HEK293 (cell line): ENCODE measurements around the gene SNAPIN.

Experiments used
- HOXD13 ChIP-seq: sonication (generic); formaldehyde crosslinking; IDR thresholded peaks from 2 replicates; pipeline ENCODE4 v1.8.0; 2022; ENCODE audit warnings: missing genetic modification reagents, borderline replicate concordance
- KLF1 ChIP-seq: fragments of 450-650 bp; formaldehyde crosslinking; IDR thresholded peaks from 2 replicates; pipeline ENCODE4 v1.5.1; 2016; ENCODE audit warnings: missing biosample characterization, missing genetic modification characterization
- KLF8 ChIP-seq: fragments of 450-650 bp; formaldehyde crosslinking; IDR thresholded peaks from 2 replicates; pipeline ENCODE4 v1.5.1; 2016; ENCODE audit warnings: missing biosample characterization, missing genetic modification characterization
- MEIS1 ChIP-seq: sonication (generic); formaldehyde crosslinking; IDR thresholded peaks from 2 replicates; pipeline ENCODE4 v1.8.1; 2022; ENCODE audit warnings: missing genetic modification reagents, mild to moderate bottlenecking, borderline replicate concordance
- SALL2 ChIP-seq: fragments of 450-650 bp; formaldehyde crosslinking; IDR thresholded peaks from 2 replicates; pipeline ENCODE4 v1.5.0; 2017; ENCODE audit warnings: missing biosample characterization, mild to moderate bottlenecking, missing genetic modification characterization, borderline replicate concordance
- SP3 ChIP-seq: fragments of 450-650 bp; formaldehyde crosslinking; IDR thresholded peaks from 2 replicates; pipeline ENCODE4 v1.5.1; 2016; ENCODE audit warnings: missing biosample characterization, missing genetic modification characterization
- YY1 ChIP-seq: fragments of 450-650 bp; formaldehyde crosslinking; IDR thresholded peaks from 2 replicates; pipeline ENCODE4 v1.5.1; 2018; ENCODE audit warnings: missing biosample characterization, missing genetic modification characterization
- YY2 ChIP-seq: fragments of 450-650 bp; formaldehyde crosslinking; IDR thresholded peaks from 2 replicates; pipeline ENCODE4 v1.5.1; 2016; ENCODE audit warnings: missing biosample characterization, missing genetic modification characterization
- ZBTB1 ChIP-seq: fragments of 450-650 bp; formaldehyde crosslinking; IDR thresholded peaks from 2 replicates; pipeline ENCODE4 v1.5.1; 2016; ENCODE audit warnings: missing biosample characterization, missing genetic modification characterization
- ZBTB17 ChIP-seq: fragments of 450-650 bp; formaldehyde crosslinking; IDR thresholded peaks from 2 replicates; pipeline ENCODE4 v1.5.1; 2016; ENCODE audit warnings: missing biosample characterization, missing genetic modification characterization
- ZBTB20 ChIP-seq: fragments of 450-650 bp; formaldehyde crosslinking; IDR thresholded peaks from 2 replicates; pipeline ENCODE4 v1.5.1; 2016; ENCODE audit warnings: missing biosample characterization, missing genetic modification characterization
- ZBTB7A ChIP-seq: fragments of 450-650 bp; formaldehyde crosslinking; IDR thresholded peaks from 2 replicates; pipeline ENCODE4 v1.5.1; 2016; ENCODE audit warnings: low read depth, missing biosample characterization, missing genetic modification characterization
- ZFP41 ChIP-seq: fragments of 450-650 bp; formaldehyde crosslinking; IDR thresholded peaks from 2 replicates; pipeline ENCODE4 v1.5.1; 2016; ENCODE audit warnings: missing biosample characterization, missing genetic modification characterization, borderline replicate concordance
- ZNF121 ChIP-seq: fragments of 450-650 bp; formaldehyde crosslinking; IDR thresholded peaks from 2 replicates; pipeline ENCODE4 v1.5.1; 2016; ENCODE audit warnings: missing biosample characterization, missing genetic modification characterization
- ZNF155 ChIP-seq: fragments of 450-650 bp; formaldehyde crosslinking; IDR thresholded peaks from 2 replicates; pipeline ENCODE4 v1.5.1; 2016; ENCODE audit warnings: missing biosample characterization, missing genetic modification characterization
- ZNF174 ChIP-seq: fragments of 450-650 bp; formaldehyde crosslinking; IDR thresholded peaks from 2 replicates; pipeline ENCODE4 v1.5.0; 2017; ENCODE audit warnings: missing biosample characterization, mild to moderate bottlenecking, missing genetic modification characterization
- ZNF19 ChIP-seq: fragments of 450-650 bp; formaldehyde crosslinking; IDR thresholded peaks from 2 replicates; pipeline ENCODE4; 2016; ENCODE audit warnings: missing biosample characterization, missing genetic modification characterization, low read depth
- ZNF223 ChIP-seq: fragments of 450-650 bp; formaldehyde crosslinking; IDR thresholded peaks from 2 replicates; pipeline ENCODE4 v1.5.1; 2016; ENCODE audit warnings: missing biosample characterization, missing genetic modification characterization
- ZNF23 ChIP-seq: fragments of 450-650 bp; formaldehyde crosslinking; IDR thresholded peaks from 2 replicates; pipeline ENCODE4 v1.5.1; 2016; ENCODE audit warnings: missing biosample characterization, missing genetic modification characterization, borderline replicate concordance
- ZNF302 ChIP-seq: fragments of 450-650 bp; formaldehyde crosslinking; IDR thresholded peaks from 2 replicates; pipeline ENCODE4 v1.5.1; 2016; ENCODE audit warnings: missing biosample characterization, missing genetic modification characterization, low read depth
- ZNF501 ChIP-seq: fragments of 450-650 bp; formaldehyde crosslinking; IDR thresholded peaks from 2 replicates; pipeline ENCODE4 v1.5.1; 2016; ENCODE audit warnings: missing biosample characterization, missing genetic modification characterization
- ZNF623 ChIP-seq: fragments of 450-650 bp; formaldehyde crosslinking; IDR thresholded peaks from 2 replicates; pipeline ENCODE4 v1.5.1; 2016; ENCODE audit warnings: missing biosample characterization, missing genetic modification characterization
- ZNF658 ChIP-seq: fragments of 450-650 bp; formaldehyde crosslinking; IDR thresholded peaks from 2 replicates; pipeline ENCODE4; 2016; ENCODE audit warnings: missing biosample characterization, missing genetic modification characterization
- ZNF660 ChIP-seq: fragments of 450-650 bp; IDR thresholded peaks from 2 replicates; pipeline ENCODE4 v1.5.1; 2018; ENCODE audit warnings: missing biosample characterization, mild to moderate bottlenecking, missing genetic modification characterization
- ZNF785 ChIP-seq: fragments of 450-650 bp; formaldehyde crosslinking; IDR thresholded peaks from 2 replicates; pipeline ENCODE4 v1.5.1; 2016; ENCODE audit warnings: missing biosample characterization, missing genetic modification characterization
- TF ChIP-seq, protein P1 (sequence below): fragments of 450-650 bp; formaldehyde crosslinking; IDR thresholded peaks from 2 replicates; pipeline ENCODE4 v1.5.1; 2016; ENCODE audit warnings: missing biosample characterization, missing genetic modification characterization
- TF ChIP-seq, protein P2 (sequence below): fragments of 450-650 bp; formaldehyde crosslinking; IDR thresholded peaks from 2 replicates; pipeline ENCODE4 v1.5.1; 2016; ENCODE audit warnings: missing biosample characterization, missing genetic modification characterization
- TF ChIP-seq, protein P3 (sequence below): fragments of 450-650 bp; formaldehyde crosslinking; conservative IDR thresholded peaks from 2 replicates; pipeline ENCODE4 v1.5.1; 2016; ENCODE audit warnings: low read depth, missing biosample characterization, missing genetic modification characterization
- TF ChIP-seq, protein P4 (sequence below): fragments of 450-650 bp; formaldehyde crosslinking; IDR thresholded peaks from 2 replicates; pipeline ENCODE4 v1.5.1; 2017; ENCODE audit warnings: missing biosample characterization, missing genetic modification characterization

The SNAPIN gene

DNA sequence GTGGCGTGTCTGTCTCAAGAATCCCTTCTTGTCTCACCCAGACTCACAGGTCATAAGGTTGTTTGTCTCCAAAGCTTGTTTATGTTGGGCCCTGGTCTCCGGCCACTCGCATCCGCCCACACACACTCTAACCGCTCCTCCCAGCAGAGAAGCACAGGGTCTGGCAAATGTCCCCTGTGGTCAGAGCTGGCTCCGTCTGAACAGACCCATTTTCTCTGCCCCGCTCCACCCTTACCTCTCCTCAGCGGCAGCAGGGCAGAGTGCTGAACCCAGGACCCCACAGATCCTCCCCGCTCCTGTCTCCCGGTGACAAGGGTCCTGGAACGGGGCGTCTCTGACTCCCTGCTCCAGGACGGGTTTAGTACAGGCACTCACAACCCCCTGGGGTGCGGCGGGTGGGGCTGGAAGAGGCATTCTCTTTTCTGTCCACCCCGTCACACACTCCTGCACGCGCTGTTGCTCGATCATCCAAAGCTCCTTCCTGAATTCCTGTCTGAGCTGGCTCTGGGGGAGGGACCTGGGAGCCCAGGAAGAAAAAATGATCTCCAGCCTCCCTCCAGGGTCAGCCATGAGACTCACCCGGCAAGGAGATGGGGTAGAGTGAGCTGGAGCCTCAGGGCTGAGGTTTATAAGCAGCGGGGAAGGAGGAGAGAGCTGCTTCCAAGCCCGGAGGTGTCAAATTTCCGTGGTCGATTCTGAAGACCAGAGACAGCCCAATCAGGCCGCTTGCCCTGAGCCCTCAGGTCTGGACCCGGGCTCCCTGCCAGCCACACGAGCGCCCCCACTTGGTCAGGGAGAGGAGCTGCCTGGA lies 31.4 kb upstream of the SNAPIN start, which contains the start of gene S100A13 (continued):
- TF ChIP-seq YY2 (no peak), ZNF155 (no peak), ZNF23 (tag by site-specific recombination) (no peak), ZBTB17 (tag by site-specific recombination) (peak; percentile 97), ZNF660 (tag by site-specific recombination) (peak; percentile 65; the same call in 1 of the 2 replicates), ZNF501 (tag by site-specific recombination) (peak; percentile 85; the same call in 1 of the 2 replicates), ZNF785 (tag by site-specific recombination) (no peak), ZNF121 (tag by site-specific recombination) (peak; percentile 7; the same call in 1 of the 2 replicates), MEIS1 (no peak), ZBTB7A (no peak), KLF8 (peak; percentile 64), HOXD13 (CRISPR knock-in tag) (no peak), ZFP41 (no peak), SALL2 (tag by site-specific recombination) (no peak), ZBTB1 (no peak), KLF1 (tag by site-specific recombination) (no peak; the same call in none of the 2 replicates), ZNF223 (tag by site-specific recombination) (peak; percentile 28; the same call in 1 of the 2 replicates), ZBTB20 (peak; percentile 62; the same call in 1 of the 2 replicates), ZNF623 (no peak), ZNF19 (tag by site-specific recombination) (no peak), YY1 (0 out of 2 replicates have a peak, but pooled peaks have one; percentile 49), ZNF174 (no peak), SP3 (tag by site-specific recombination) (peak; percentile 27), ZNF658 (tag by site-specific recombination) (no peak), ZNF302 (tag by site-specific recombination) (no peak)
- TF ChIP-seq, protein P1, sequence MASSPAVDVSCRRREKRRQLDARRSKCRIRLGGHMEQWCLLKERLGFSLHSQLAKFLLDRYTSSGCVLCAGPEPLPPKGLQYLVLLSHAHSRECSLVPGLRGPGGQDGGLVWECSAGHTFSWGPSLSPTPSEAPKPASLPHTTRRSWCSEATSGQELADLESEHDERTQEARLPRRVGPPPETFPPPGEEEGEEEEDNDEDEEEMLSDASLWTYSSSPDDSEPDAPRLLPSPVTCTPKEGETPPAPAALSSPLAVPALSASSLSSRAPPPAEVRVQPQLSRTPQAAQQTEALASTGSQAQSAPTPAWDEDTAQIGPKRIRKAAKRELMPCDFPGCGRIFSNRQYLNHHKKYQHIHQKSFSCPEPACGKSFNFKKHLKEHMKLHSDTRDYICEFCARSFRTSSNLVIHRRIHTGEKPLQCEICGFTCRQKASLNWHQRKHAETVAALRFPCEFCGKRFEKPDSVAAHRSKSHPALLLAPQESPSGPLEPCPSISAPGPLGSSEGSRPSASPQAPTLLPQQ (tag by site-specific recombination) = 0 out of 2 replicates have a peak, but pooled peaks have one; percentile 24
- TF ChIP-seq, protein P2, sequence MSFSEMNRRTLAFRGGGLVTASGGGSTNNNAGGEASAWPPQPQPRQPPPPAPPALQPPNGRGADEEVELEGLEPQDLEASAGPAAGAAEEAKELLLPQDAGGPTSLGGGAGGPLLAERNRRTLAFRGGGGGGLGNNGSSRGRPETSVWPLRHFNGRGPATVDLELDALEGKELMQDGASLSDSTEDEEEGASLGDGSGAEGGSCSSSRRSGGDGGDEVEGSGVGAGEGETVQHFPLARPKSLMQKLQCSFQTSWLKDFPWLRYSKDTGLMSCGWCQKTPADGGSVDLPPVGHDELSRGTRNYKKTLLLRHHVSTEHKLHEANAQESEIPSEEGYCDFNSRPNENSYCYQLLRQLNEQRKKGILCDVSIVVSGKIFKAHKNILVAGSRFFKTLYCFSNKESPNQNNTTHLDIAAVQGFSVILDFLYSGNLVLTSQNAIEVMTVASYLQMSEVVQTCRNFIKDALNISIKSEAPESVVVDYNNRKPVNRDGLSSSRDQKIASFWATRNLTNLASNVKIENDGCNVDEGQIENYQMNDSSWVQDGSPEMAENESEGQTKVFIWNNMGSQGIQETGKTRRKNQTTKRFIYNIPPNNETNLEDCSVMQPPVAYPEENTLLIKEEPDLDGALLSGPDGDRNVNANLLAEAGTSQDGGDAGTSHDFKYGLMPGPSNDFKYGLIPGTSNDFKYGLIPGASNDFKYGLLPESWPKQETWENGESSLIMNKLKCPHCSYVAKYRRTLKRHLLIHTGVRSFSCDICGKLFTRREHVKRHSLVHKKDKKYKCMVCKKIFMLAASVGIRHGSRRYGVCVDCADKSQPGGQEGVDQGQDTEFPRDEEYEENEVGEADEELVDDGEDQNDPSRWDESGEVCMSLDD (tag by site-specific recombination) = no peak
- TF ChIP-seq, protein P3, sequence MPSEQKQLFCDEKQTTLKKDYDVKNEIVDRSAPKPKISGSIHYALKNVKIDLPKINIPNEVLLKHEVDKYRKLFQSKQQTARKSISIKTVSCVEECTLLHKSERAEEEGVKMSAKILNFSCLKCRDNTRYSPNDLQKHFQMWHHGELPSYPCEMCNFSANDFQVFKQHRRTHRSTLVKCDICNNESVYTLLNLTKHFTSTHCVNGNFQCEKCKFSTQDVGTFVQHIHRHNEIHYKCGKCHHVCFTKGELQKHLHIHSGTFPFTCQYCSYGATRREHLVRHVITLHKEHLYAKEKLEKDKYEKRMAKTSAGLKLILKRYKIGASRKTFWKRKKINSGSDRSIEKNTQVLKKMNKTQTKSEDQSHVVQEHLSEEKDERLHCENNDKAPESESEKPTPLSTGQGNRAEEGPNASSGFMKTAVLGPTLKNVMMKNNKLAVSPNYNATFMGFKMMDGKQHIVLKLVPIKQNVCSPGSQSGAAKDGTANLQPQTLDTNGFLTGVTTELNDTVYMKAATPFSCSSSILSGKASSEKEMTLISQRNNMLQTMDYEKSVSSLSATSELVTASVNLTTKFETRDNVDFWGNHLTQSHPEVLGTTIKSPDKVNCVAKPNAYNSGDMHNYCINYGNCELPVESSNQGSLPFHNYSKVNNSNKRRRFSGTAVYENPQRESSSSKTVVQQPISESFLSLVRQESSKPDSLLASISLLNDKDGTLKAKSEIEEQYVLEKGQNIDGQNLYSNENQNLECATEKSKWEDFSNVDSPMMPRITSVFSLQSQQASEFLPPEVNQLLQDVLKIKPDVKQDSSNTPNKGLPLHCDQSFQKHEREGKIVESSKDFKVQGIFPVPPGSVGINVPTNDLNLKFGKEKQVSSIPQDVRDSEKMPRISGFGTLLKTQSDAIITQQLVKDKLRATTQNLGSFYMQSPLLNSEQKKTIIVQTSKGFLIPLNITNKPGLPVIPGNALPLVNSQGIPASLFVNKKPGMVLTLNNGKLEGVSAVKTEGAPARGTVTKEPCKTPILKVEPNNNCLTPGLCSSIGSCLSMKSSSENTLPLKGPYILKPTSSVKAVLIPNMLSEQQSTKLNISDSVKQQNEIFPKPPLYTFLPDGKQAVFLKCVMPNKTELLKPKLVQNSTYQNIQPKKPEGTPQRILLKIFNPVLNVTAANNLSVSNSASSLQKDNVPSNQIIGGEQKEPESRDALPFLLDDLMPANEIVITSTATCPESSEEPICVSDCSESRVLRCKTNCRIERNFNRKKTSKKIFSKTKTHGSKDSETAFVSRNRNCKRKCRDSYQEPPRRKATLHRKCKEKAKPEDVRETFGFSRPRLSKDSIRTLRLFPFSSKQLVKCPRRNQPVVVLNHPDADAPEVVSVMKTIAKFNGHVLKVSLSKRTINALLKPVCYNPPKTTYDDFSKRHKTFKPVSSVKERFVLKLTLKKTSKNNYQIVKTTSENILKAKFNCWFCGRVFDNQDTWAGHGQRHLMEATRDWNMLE (tag by site-specific recombination) = no peak
- TF ChIP-seq, protein P4, sequence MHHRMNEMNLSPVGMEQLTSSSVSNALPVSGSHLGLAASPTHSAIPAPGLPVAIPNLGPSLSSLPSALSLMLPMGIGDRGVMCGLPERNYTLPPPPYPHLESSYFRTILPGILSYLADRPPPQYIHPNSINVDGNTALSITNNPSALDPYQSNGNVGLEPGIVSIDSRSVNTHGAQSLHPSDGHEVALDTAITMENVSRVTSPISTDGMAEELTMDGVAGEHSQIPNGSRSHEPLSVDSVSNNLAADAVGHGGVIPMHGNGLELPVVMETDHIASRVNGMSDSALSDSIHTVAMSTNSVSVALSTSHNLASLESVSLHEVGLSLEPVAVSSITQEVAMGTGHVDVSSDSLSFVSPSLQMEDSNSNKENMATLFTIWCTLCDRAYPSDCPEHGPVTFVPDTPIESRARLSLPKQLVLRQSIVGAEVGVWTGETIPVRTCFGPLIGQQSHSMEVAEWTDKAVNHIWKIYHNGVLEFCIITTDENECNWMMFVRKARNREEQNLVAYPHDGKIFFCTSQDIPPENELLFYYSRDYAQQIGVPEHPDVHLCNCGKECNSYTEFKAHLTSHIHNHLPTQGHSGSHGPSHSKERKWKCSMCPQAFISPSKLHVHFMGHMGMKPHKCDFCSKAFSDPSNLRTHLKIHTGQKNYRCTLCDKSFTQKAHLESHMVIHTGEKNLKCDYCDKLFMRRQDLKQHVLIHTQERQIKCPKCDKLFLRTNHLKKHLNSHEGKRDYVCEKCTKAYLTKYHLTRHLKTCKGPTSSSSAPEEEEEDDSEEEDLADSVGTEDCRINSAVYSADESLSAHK (tag by site-specific recombination) = peak; percentile 32
